H9 (cell line): ENCODE measurements around the gene PHF21B. TPM values are rescaled to one million over a fixed set of nuclear protein-coding genes. Genes with fewer than 3 reads are reported as not detected.
A peak's percentile ranks its signal among the peaks of the same experiment; 100 is the strongest.

Experiments
- DNase-seq: peaks from one replicate; pipeline ENCODE4 v3.0.0-alpha.2; 2017
- H2AFZ ChIP-seq: one replicate; pipeline ENCODE4 v1.6.1; 2013; ENCODE audit warnings: mild to moderate bottlenecking, low read length, control low read depth, moderate library complexity
- H2AK5ac ChIP-seq: 2 replicates; pipeline ENCODE4 v1.6.1; 2013; ENCODE audit warnings: low read length, control low read depth, mixed read lengths; ENCODE audit not compliant: insufficient read length
- H2BK120ac ChIP-seq: one replicate; pipeline ENCODE4 v1.6.1; 2013; ENCODE audit warnings: low read depth, mild to moderate bottlenecking, low read length, control low read depth, inconsistent platforms; ENCODE audit not compliant: poor library complexity, severe bottlenecking
- H2BK12ac ChIP-seq: 2 replicates; pipeline ENCODE4 v1.6.1; 2013; ENCODE audit warnings: low read length, control low read depth, mixed read lengths, low read depth; ENCODE audit not compliant: insufficient read length
- H2BK15ac ChIP-seq: 2 replicates; pipeline ENCODE4 v1.6.1; 2013; ENCODE audit warnings: low read depth, low read length, control low read depth
- H2BK20ac ChIP-seq: one replicate; pipeline ENCODE4 v1.6.1; 2013; ENCODE audit warnings: low read depth, mild to moderate bottlenecking, low read length, control low read depth, inconsistent platforms; ENCODE audit not compliant: poor library complexity, severe bottlenecking
- H2BK5ac ChIP-seq: 2 replicates; pipeline ENCODE4 v1.6.1; 2013; ENCODE audit warnings: low read length, control low read depth, mixed read lengths; ENCODE audit not compliant: insufficient read length
- H3K14ac ChIP-seq: 2 replicates; pipeline ENCODE4 v1.6.1; 2013; ENCODE audit warnings: low read length, control low read depth; ENCODE audit not compliant: insufficient read depth
- H3K18ac ChIP-seq: 2 replicates; pipeline ENCODE4 v1.6.1; 2013; ENCODE audit warnings: low read depth, mild to moderate bottlenecking, mixed read lengths, low read length, control low read depth; ENCODE audit not compliant: insufficient read length
- H3K23ac ChIP-seq: 2 replicates; pipeline ENCODE4 v1.6.1; 2013; ENCODE audit warnings: low read length, control low read depth, mixed read lengths, low read depth; ENCODE audit not compliant: insufficient read length
- H3K23me2 ChIP-seq: 2 replicates; pipeline ENCODE4 v1.6.1; 2013; ENCODE audit warnings: low read depth, mild to moderate bottlenecking, mixed read lengths, low read length, control low read depth; ENCODE audit not compliant: insufficient read length, poor library complexity, severe bottlenecking
- H3K27ac ChIP-seq: 2 replicates; pipeline ENCODE4 v1.5.1; 2013; ENCODE audit warnings: low read length, control low read depth, mixed read lengths, low read depth; ENCODE audit not compliant: insufficient read length
- H3K27me3 ChIP-seq: 2 replicates; pipeline ENCODE4 v1.6.1; 2013; ENCODE audit warnings: low read length, control low read depth, inconsistent platforms; ENCODE audit not compliant: insufficient read depth
- H3K4ac ChIP-seq: 2 replicates; pipeline ENCODE4 v1.6.1; 2013; ENCODE audit warnings: low read depth, mild to moderate bottlenecking, control low read depth, inconsistent platforms, low read length, moderate library complexity
- H3K4me1 ChIP-seq: 2 replicates; pipeline ENCODE4 v1.6.1; 2013; ENCODE audit warnings: low read length, control low read depth, inconsistent platforms; ENCODE audit not compliant: insufficient read depth
- H3K4me2 ChIP-seq: 2 replicates; pipeline ENCODE4 v1.6.1; 2013; ENCODE audit warnings: low read length, control low read depth, mixed read lengths; ENCODE audit not compliant: insufficient read length, insufficient read depth
- H3K56ac ChIP-seq: 2 replicates; pipeline ENCODE4 v1.6.1; 2013; ENCODE audit warnings: low read depth, mild to moderate bottlenecking, mixed read lengths, low read length, control low read depth; ENCODE audit not compliant: insufficient read length
- H3K79me1 ChIP-seq: 2 replicates; pipeline ENCODE4 v1.6.1; 2013; ENCODE audit warnings: low read depth, mild to moderate bottlenecking, moderate library complexity, low read length, control low read depth, inconsistent platforms; ENCODE audit not compliant: insufficient read depth, poor library complexity, severe bottlenecking
- H3K79me2 ChIP-seq: 2 replicates; pipeline ENCODE4 v1.6.1; 2013; ENCODE audit warnings: low read length, control low read depth, inconsistent platforms; ENCODE audit not compliant: insufficient read depth
- H3K9ac ChIP-seq: 2 replicates; pipeline ENCODE4 v1.6.1; 2013; ENCODE audit warnings: low read length, control low read depth, mixed read lengths; ENCODE audit not compliant: insufficient read length; ENCODE audit errors: extremely low read depth
- H3K9me3 ChIP-seq: one replicate; pipeline ENCODE4 v1.6.1; 2013; ENCODE audit warnings: low read depth, low read length, inconsistent platforms; ENCODE audit not compliant: control insufficient read depth
- H3T11ph ChIP-seq: one replicate; pipeline ENCODE4 v1.6.1; 2013; ENCODE audit warnings: mild to moderate bottlenecking, low read length, control low read depth, inconsistent platforms
- H4K20me1 ChIP-seq: one replicate; pipeline ENCODE4 v1.6.1; 2013; ENCODE audit not compliant: control insufficient read depth, insufficient read length, insufficient read depth
- H4K5ac ChIP-seq: 2 replicates; pipeline ENCODE4 v1.6.1; 2013; ENCODE audit warnings: low read depth, mild to moderate bottlenecking, mixed read lengths, low read length, control low read depth; ENCODE audit not compliant: insufficient read length
- H4K8ac ChIP-seq: replicated peaks from 2 replicates; pipeline ENCODE4 v1.6.1; 2013; ENCODE audit warnings: low read length, control low read depth, mixed read lengths, low read depth; ENCODE audit not compliant: insufficient read length
- H4K91ac ChIP-seq: 2 replicates; pipeline ENCODE4 v1.6.1; 2013; ENCODE audit warnings: low read depth, mild to moderate bottlenecking, moderate library complexity, mixed read lengths, low read length, control low read depth; ENCODE audit not compliant: insufficient read length
- H3K27ac Mint-ChIP-seq, 3 experiments: 2 replicates in 2 of 3; 3 replicates in 1 of 3; pipeline ENCODE4 v1.8.0; 2020 to 2021; ENCODE audit warnings: mixed read lengths in 3 of 3, mild to moderate bottlenecking in 1 of 3, moderate library complexity in 1 of 3
- H3K27me3 Mint-ChIP-seq: 2 replicates; pipeline ENCODE4 v1.8.0; 2021; ENCODE audit warnings: low read depth, mild to moderate bottlenecking, moderate library complexity, mixed read lengths
- H3K36me3 Mint-ChIP-seq, 3 experiments: 2 replicates in 2 of 3; 3 replicates in 1 of 3; pipeline ENCODE4 v1.8.0; 2020 to 2021; ENCODE audit warnings: low read depth in 3 of 3, mixed read lengths in 3 of 3; ENCODE audit not compliant: insufficient read depth in 1 of 3
- H3K4me1 Mint-ChIP-seq, 2 experiments: 2 replicates each; pipeline ENCODE4 v1.8.0; 2020; ENCODE audit warnings: mixed read lengths in 2 of 2
- H3K4me3 Mint-ChIP-seq, 2 experiments: 2 replicates in 1 of 2; 3 replicates in 1 of 2; pipeline ENCODE4 v1.8.0; 2020 to 2021; ENCODE audit warnings: mild to moderate bottlenecking in 2 of 2, mixed read lengths in 2 of 2, moderate library complexity in 1 of 2
- H3K9me3 Mint-ChIP-seq, 2 experiments: 2 replicates in 1 of 2; 3 replicates in 1 of 2; pipeline ENCODE4 v1.8.0; 2020; ENCODE audit warnings: mild to moderate bottlenecking in 2 of 2, mixed read lengths in 2 of 2, moderate library complexity in 1 of 2
- CTCF ChIP-seq: fragments of 200-600 bp; sonication (generic); conservative IDR thresholded peaks from 3 replicates; pipeline ENCODE4 v1.8.0; 2021; ENCODE audit warnings: antibody characterized with exemption, mild to moderate bottlenecking
- WGBS: extraction: QIAGEN DNeasy Blood & Tissue Kit; methylation state at CpG from one replicate; pipeline ENCODE4 v1.1.7; 2013; ENCODE audit warnings: missing lambda C conversion rate, low lambda C conversion rate, mixed read lengths; ENCODE audit not compliant: insufficient read length; ENCODE audit errors: extremely low coverage; 5-methylcytosine and 5-hydroxymethylcytosine counted together
- total RNA-seq: library from RNA; stranded (reverse); gene quantifications from 2 replicates; pipeline ENCODE4 v1.2.1, GENCODE V29; 2021

Gene PHF21B
- total RNA-seq, 1 experiment from 2014 or later = 60.3 TPM

- H4K5ac ChIP-seq = no peak overlapping the region
- no peak overlapping the region for H2AK5ac ChIP-seq
- H3K27ac ChIP-seq = no peak overlapping the region
- no peaks in the 10 kb centered on the region for H3K9me3 ChIP-seq
- H2BK20ac ChIP-seq = no peak overlapping the region
- no peak overlapping the region; a peak in 1 of 5 replicates for H3K4me3 Mint-ChIP-seq
- DNase-seq = no peak
- no peaks in the 10 kb centered on the region for H3K23me2 ChIP-seq
- no peaks in the 10 kb centered on the region for H3K79me2 ChIP-seq
- H3K9me3 Mint-ChIP-seq = no peaks in the 10 kb centered on the region
- no peak overlapping the region for H3K56ac ChIP-seq
- H2BK15ac ChIP-seq = no peak overlapping the region
- H3K9ac ChIP-seq = no peak overlapping the region
- H4K8ac ChIP-seq = no peak overlapping the region
- no peaks in the 10 kb centered on the region for H3K27me3 Mint-ChIP-seq
- H3K23ac ChIP-seq = no peak overlapping the region
- no peaks in the 10 kb centered on the region for H3K4me1 ChIP-seq
- TF ChIP-seq CTCF = no peak
- H3K4me1 Mint-ChIP-seq = peaks cover 17 to 22% of the 10 kb centered on the region in 2 experiments
- no peak overlapping the region for H3T11ph ChIP-seq
- peaks cover 10 to 56% (median 37%) of the 10 kb centered on the region in 3 experiments for H3K36me3 Mint-ChIP-seq
- H4K20me1 ChIP-seq = no peaks in the 10 kb centered on the region
- H2BK120ac ChIP-seq = no peak overlapping the region
- H3K27ac Mint-ChIP-seq = peak overlapping the region in 1 of 3 experiments; percentile 28; a peak in 1 of 7 replicates
- H3K14ac ChIP-seq = no peak overlapping the region
- H3K4me2 ChIP-seq = no peak overlapping the region
- H2BK12ac ChIP-seq = no peak overlapping the region
- no peak overlapping the region for H3K18ac ChIP-seq
- H3K4ac ChIP-seq = no peak overlapping the region
- H2BK5ac ChIP-seq = no peak overlapping the region
- no peaks in the 10 kb centered on the region for H3K27me3 ChIP-seq
- WGBS = no CpG with 5 or more reads among the region's 20 CpGs
- no peak overlapping the region for H4K91ac ChIP-seq
- no peak overlapping the region for H2AFZ ChIP-seq
- H3K79me1 ChIP-seq = no peaks in the 10 kb centered on the region
Observed at GRCh38 chr22:44890416-44891292, 119.2 kb downstream of the PHF21B start.
